GM19035 (cell line): ENCODE measurements around the gene GRPEL2.
"Not testable (repeated sequence)": the region's sequence is repeated elsewhere in the genome, so short reads cannot be mapped to it uniquely, and the experiment has no call there.

Source experiments
- ATAC-seq: cut with Tn5 transposase; IDR thresholded peaks from one replicate; pipeline ENCODE4 v1.9.1; 2021; ENCODE audit not compliant: unreplicated experiment

Gene GRPEL2

DNA sequence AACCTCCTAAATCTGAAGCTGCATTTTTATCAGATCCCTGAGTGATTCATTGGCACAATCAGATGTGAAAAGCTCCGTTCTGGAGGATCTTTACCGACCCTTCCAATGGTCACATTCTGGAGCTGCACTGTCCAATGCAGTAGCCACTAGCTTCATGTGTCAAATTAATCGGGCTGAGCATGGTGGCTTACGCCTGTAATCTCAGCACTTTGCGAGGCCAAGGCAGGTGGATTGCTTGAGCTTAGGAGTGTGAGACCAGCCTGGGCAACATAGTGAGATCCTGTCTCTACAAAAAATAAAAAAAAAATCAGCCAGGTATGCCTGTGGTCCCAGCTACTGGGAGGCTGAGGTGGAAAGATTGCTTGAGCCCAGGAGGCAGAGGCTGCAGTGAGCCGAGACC lies 30.1 kb downstream of the GRPEL2 start:
- no peak for ATAC-seq

DNA sequence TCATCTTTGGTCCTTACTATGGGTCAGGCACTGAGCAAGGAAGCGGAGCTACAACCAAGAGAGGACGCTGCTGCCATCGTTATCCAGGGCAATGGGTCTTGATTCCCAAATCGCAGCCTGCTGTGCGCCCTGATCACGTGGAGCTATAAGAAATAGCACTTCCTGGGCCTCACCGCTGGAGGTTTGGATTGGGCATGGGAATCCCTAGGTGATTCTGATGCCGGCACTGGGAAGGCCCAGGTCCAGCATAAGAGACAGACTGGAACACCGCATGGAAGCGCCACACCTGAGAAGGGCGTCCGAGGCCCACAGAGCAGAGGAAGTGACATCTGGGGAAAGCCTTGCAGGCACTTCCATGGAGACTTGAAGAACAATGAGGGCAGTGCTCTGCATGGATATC lies 30.8 kb downstream of the GRPEL2 start:
- no peak for ATAC-seq

DNA sequence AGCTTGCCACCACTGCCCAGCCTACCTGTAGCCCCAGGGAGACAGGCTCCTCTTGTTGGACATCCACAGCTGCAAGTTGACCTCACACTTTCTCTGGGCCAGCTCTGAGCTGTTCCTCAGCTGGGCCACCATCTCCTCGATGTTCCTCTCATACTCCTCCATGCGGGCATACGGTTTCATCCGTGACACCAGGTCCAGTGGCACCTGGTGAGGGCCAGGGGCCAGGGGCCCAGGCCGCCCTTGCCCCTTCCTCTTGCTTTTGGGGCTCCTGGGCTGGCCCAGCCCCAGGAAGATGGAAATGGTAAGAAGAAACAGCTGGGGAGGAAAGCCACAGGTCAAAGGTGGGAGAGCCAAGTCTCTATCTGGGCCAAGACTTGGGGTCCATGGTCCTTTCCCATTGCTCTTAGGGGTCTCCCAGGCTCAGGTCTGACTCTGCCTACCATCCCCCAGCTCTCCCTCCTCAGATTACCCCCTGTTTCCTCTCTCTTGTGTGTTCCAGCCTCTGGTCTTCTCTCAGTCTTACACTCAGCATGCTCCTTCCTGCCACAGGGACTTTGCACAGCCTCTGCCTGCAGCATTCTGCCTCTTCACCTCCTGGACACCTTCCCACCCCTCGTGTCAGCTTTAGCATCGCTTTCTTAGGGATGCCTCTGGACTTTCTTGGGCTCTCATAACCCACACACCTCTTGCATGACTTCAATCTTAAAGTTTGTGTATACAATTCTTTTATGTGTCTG lies 31.6 kb downstream of the GRPEL2 start:
- ATAC-seq, result no peak

DNA sequence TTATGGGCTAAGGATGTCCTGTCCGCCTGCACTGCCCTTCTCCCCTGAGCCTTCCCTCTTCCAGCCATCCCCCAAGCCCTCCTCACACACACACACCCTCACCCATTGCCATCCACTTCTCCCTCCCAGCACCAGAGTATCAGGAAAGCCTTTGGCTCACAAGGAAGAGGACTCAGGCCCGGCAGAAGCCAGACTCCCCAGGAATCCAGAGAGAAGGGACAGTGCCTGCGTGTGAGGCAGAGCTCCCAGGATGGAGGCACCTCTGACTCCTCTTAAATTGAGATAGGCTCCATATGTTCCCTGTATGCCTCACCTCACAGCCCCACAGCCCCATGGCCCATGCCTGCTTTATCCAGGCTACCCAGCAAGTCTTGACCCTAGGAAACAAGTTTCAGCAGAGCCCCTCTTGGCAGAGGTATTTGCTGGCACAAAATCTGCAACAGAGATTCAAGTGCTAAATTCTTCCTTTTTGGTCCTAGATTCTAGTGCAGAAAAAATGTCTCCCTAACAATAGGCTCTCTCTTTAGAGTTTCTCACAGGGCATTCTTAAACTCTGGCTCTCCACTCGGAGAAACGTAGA lies 33.0 kb downstream of the GRPEL2 start:
- no peak for ATAC-seq

DNA sequence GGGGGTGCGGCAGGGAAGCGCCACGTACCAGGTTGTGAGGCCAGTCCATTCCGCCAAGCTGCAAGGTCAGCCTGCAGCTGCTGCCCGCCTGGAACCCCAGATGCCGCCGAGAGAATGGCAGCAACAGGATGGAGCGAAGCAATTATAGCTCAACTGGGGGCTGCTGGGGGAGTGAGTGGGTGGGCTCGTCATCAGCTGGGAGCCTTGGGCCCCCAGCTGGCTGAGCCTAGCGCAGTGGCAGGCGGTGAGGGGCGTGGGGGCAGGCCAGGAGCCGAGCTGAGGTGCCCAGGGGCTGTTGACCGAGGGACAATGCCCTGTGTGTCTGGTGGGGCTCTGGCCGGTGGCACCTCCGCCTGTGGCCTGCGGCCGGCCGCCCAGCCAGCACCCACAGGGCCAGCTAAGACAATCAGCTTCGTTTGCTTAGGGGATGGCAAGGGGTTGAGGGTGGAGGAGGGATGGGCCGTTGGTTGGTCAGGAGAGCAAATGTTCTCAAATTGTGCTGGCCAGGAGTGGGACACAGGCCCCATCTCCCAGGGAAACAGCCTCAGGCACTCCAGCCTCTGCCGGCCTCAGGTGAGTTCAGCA lies 34.0 kb downstream of the GRPEL2 start, which contains the start of gene IL17B:
IL17B (minus strand) TSS at position 116 of the 585 bp plus-strand sequence; CDS start at position 49, 67 bp downstream.
- ATAC-seq, result no peak

DNA sequence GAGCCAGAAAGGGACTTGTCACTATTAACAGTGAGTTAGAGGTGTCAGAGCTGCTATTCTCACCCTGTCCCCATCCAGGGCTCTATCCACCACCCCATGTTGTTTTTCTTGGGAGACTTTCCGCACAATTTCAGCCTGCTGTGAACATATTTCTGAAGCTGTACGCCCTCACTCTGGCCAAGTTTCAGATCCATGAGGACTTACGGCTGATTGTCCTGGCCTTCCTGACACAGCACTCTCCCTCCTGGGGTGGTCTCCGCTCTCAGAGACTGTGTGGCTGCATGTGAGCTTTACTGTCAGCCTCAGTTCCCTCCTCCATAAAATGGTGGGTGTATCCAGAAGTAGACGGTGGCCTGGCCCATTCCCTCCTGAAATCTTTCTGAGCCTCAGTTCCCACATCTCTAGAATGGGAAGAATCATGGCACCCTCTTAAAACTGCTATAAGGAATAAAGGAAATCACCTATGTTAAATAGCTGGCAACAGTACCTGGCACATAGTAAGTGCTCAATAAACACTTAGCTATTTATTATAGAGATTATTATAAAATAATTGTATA lies 34.6 kb downstream of the GRPEL2 start:
- no peak for ATAC-seq

DNA sequence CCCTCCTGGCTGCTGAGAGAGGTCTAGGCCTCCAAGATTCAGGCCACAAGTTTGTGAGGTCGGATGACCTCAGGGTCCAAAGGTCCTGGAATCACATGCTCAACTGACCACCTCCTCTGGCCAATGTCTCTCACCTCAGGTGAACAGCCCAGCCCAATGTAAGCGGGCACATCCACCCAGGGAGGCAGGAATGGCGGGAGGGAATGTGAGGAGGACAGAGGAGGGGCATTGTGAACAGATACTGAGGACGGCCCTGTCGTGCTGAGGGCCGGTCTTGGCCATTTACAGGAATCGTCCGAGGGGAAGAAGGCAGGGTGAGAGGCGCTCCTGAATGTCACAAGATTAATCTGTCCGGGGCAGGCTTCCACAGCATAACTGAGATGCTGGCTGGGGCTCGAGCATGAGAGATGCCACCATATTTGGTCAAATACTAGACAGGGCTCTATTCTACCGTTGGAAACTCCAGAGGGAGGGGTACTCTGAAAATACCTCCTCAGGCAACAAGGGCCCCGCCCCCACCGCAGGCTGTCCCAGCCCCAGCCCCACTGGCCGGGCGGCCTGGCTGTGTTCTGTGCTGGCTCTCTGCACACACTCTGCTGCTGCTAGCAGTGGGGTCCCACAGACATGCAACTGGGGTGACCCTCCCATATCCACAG lies 35.3 kb downstream of the GRPEL2 start:
- no peak for ATAC-seq

DNA sequence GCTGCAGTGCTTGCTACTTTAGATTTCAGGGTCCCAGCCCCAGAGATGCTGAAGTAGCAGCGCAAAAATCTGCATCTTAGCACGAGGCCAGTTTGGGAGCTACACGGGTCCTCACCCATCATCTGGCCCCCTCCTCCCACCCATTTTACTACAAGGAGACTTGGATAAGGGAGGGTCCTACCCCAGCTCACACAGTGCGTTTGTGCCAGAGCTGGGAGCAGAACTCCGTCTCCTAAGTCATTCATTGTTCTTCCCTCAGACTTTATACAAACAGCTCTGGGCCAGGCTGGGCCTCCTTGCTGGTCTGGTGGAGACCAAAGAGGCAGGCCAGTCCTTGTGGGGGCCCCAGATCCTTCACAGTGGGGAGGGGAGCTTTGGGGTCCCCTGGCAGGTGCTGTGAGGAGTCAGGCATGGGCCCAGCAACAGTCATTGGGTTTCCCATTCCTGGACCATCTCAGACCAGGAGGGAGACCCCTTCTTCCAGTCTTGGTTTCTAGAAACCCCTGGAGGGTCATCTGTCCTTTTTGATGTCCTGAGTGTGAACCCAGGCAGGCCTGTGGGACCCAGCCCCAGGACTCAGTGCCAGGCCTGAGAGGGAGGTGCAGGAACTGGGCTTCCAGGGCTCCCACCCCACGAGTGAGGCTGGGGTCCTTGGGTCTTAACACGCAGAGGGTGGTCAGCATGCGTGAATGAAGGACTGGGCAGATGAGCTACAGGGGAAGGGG lies 36.1 kb downstream of the GRPEL2 start:
- no peak for ATAC-seq

DNA sequence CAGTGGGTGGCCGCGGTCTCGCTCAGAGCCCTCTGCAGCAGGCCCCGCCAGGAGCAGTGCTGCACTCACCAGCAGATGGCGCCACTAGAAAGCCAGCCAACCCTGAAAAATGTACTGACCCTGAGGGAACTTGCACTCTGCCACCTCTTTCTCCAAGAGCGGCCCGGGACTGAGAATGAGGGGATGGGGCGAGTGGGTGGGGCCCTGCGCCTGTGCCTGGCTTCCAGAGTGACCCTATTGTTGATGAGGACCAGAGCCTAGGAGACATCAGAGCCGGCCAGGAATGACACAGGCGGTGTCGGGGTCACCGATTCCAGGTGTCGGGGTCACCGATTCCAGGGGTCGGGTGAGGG lies 36.7 kb downstream of the GRPEL2 start:
- peak; percentile 82 for ATAC-seq

DNA sequence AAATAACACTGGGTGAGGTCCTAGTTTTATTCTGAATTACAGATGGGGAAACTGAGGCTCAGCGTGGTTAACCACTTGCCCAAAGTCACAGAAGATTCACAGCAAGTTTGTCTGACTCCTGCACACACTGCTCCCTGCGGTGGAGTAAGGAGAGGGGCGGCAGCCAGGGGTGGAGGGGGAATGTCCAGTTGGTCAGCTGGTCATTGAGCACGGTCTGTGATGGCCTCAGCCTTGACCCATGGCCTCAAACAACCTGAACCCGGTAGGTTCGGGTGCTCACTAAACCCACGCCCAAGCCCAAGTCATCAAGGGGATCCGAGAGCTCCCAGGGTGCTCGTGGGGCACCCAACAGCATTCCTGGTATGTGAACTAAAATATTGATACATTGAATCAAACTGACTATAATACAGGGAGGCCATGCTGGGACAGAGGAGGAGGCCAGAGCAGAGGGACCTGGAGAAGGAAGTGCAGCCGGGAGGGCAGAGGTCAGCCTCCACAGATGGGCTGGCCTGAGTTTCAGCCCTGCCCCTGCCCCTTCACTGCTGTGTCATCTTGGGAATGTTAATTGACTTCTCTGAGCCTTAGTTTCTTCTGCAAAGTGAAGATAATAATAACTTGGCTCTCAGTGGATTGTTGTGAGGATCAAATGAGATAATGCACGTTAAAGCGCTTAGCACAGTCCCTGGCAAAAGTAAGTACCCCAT lies 37.4 kb downstream of the GRPEL2 start:
- no peak for ATAC-seq

DNA sequence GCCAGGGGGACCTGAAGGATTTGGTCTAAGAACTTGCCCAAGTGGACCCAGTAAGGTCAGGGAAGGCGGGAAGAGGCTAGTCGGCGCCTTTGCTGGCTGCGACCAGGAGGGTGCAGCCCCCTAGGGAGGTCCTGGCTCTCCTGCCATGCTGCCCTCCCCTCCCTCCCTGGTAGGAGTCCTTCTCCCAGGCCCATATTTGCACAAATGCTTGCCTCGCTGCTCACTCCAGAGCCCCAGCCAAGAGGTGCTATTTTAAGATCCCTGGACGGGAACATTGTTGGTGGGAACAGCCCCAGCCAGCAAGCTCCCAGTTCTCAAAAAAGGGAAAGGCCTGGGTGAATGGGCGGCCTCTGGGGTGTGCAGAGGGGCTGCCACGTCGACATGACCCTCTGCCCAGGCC lies 38.1 kb downstream of the GRPEL2 start:
- no peak for ATAC-seq

DNA sequence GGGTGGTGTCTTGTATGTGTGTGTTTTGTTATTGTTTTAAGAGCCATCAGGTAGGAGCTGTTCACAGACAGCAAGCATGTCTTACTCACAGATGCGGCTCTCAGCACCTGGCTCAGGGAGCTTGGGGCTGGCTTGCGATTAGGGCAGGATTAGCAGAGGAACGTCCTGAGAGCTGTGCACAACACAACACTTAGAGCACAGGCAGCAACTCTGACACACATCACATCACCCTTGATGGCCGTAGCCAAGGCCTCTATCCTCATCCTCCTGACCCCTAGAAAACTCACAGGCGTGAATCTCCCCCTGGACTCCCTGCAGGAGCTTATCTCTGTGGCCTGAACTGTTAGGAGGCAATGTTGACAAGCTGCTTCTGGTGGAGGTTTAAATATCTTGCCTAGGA lies 40.9 kb downstream of the GRPEL2 start:
- ATAC-seq, result no peak

DNA sequence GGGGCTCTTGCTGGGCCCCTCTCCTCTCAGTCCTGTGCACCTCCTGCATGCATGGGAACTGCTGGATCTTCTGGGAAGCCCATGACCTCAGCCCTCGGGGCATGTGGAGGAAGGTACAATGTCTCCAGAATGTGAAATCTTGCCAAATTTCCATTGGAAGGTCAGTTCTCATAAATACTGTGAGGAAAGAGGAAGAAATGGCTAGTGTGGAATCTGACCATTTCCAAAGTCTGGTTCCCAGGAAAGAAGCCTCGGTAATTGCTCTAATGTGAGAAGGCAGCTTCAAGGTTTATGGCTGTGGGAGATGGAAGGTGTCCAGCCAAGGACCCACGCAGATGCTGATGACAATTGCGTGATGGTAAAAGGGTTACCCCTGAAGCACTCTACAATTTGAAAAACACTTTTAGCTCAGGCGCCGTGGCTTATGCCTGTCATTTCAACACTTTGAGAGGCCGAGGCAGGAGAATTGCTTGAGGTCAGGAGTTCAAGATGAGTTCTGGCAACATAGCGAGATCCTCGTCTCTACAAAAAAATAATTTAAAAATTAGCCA lies 41.9 kb downstream of the GRPEL2 start:
- no peak for ATAC-seq

DNA sequence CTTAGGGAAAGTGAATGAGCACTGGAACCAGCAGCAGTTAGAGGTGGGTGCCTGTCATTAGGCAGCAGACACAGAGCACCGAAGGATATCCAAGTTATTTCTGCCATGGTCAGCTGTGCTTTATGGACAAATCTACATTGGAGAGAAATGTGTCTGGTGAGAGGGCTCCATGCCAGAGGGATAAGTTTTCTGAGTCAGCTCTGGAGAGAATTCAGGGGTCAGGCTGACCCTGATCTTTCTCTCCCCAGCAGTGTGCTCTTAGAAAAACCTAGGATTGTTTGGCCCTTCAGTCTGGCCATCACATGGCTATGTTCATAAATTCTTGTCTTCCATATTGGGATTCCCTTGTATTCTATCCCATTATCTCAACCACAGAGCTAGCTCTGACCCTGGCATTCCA lies 42.7 kb downstream of the GRPEL2 start:
- ATAC-seq, result no peak

DNA sequence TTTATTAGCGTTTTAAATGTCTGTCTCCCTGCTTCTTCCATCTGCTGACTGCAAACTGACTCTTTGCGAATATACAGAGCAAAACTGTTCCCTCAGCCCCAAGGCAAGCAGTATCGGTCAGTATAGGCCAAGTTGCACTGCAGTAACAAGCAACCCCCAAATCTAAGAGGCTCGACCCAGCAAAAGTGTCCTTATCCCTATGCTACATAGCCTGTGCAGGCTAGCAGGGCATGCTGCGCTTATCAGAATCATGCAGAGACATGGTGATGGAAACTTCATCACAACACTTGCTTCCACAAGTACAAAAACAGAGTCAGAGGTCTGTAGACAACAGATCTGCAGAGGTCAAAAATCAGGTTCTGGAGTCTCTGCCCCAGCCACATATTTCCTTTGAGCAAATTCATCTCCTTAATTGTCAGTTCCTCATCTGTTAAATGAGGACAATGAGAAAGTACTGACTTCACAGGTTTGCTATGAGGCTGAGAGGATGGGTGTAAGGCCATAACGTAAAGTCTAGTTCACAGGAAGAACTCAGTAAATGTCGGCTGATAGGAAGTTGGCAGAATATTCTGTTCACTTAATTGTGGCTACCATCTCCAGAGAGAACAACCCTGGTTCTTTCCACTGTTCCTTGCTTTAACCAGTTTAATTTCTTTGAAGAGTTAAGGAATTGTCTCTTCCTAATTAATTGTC lies 43.3 kb downstream of the GRPEL2 start:
- no peak for ATAC-seq

DNA sequence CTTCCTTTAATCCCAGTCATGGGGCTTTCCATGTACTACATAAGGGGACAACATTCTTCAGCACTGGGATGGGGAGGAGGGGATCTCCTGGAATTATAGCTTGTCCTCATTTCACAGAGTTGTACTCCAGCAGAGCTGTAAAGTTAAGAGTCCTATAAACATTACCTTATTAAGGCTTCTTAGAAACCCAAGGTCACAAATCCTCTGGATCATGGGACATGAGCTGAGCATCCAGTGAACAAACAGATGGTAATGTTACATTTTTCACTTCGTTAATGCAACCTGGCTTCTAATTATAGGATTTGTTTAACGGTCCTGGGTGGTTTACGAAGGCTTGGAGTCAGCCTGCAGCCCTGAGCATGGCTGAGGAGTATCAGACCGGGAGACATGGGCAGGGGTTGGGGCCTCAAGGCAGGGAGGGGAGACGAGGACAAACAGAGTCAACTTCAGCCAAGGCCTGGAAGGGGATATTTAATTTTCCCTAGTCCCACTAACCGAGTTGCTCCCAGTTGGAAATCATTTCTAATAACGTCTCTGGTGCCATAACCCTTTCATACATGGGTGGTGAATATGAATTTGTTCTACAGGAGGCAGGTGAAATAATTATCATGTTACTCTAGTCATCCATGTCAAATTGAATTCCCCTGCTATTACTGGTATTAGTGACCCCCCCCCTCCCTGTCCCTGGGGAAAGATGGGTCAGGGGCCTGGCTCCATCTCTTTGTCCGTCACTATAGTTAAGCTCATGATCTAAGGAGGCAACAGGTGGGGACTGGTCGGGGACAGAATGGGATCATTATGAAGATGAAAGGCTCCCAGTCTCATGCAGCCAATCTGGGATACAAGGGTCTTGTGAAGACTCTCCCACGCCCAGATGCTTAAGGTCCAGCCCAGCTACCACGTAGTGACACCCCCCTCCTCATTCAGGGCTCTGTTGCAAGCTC lies 44.5 kb downstream of the GRPEL2 start:
- no peak for ATAC-seq

DNA sequence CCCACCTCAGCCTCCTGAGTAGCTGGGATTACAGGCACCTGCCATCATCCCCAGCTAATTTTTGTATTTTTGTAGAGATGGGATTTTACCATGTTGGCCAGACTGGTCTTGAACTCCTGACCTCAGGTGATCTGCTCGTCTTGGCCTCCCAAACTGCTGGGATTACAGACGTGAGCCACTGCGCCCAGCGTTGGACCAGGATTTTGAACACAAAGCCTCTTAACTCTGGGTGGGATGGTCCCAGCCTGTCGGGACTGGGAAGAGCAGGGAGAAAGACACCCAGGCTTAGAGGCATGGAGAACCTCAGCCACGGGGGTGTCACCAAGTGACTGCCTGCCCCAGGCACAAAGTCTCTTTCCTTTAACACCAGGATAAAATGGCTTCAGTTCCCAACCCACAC lies 45.8 kb downstream of the GRPEL2 start:
- not testable (repeated sequence) for ATAC-seq

DNA sequence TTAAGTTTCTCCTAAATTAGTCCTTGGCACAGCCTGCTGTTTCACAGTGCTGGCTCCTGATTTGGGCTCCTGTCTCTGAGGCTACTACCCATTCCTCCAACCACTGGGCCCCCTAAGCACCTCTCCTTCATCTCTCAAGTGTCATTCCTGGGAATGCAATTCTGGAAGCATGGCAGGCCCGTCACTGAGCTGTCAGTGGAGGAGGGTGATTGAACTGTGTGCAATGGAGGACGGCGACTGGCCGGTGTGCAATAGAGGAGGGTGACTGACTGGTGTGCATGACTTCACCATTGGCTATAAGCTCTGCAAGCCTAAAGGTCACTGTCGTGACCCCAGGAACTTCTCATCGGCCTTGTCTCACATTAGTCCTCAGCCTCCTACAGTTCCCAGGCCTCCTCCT lies 46.2 kb downstream of the GRPEL2 start:
- ATAC-seq, result no peak
